ENCODE results near the gene SUFU.
A peak's percentile ranks its signal among the peaks of the same experiment; 100 is the strongest.

Gene SUFU

DNA sequence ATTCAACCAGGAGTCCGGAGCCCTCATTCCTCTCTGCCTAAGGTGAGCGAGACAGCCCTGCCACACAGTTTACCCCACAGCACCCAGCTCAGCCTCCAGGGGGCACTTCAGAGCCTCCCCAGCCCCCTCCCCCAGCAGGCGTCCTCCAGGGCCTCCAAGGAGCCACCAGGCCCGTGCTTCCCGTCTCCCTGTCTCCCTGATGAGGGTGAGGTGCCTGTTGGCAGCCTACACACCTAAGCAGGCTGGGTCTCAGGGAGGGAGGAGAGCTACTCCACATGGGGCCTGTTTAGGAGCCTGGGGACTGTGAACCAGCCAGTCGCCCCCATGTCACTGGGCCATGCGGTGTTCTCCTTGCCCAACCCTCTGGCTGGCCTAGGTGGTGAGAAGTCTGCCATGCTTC lies 111.6 kb downstream of the SUFU start:
- Histone ChIP-seq H3K23ac (ENCODE audit: low read depth, low read length, poor library complexity) (no peak overlapping the region), H3K4me2 (ENCODE audit: insufficient read depth, low read length, poor library complexity, severe bottlenecking) (no peak overlapping the region), H3K4me3 (ENCODE audit: low read length in 2 of 2) (no peak overlapping the region), H2AFZ (ENCODE audit: low read length) (no peak overlapping the region), H3K27ac (replicated peaks; ENCODE audit: low read length) (no peak overlapping the region), H2BK15ac (ENCODE audit: low read length) (no peak overlapping the region), H3K9ac (ENCODE audit: low read depth, low read length, poor library complexity) (no peak overlapping the region), H3K36me3 (replicated peaks in 1 of 2; ENCODE audit: control insufficient read depth in 2 of 2, insufficient read depth in 2 of 2, low read length in 2 of 2) (peaks cover 30 to 56% of the 10 kb centered on the region in 2 donors), H2BK5ac (ENCODE audit: low read length) (no peak overlapping the region), H2BK120ac (ENCODE audit: low read depth, low read length) (no peak overlapping the region), H3K4ac (ENCODE audit: low read length) (no peak overlapping the region), H4K91ac (ENCODE audit: low read depth, low read length, poor library complexity) (no peak overlapping the region), H3K79me1 (ENCODE audit: low read depth, low read length) (no peaks in the 10 kb centered on the region), H2BK12ac (ENCODE audit: low read length) (no peak overlapping the region), H3K14ac (ENCODE audit: low read length) (no peak overlapping the region), H3K27me3 (ENCODE audit: control insufficient read depth in 3 of 3, insufficient read depth in 3 of 3, low read depth in 1 of 3, low read length in 3 of 3) (no peaks in the 10 kb centered on the region), H3K4me1 (ENCODE audit: control insufficient read depth in 2 of 2, insufficient read depth in 1 of 2, low read depth in 1 of 2, low read length in 2 of 2) (peaks cover 0 to 23% of the 10 kb centered on the region in 2 donors), H3K9me3 (replicated peaks in 1 of 2; ENCODE audit: control insufficient read depth in 2 of 2, insufficient read depth in 1 of 2, low read depth in 1 of 2, low read length in 2 of 2) (no peaks in the 10 kb centered on the region), H2AK5ac (ENCODE audit: low read depth, low read length) (no peak overlapping the region), H4K8ac (ENCODE audit: low read depth, low read length) (no peak overlapping the region), H3K18ac (ENCODE audit: low read length) (peak overlapping the region; percentile 63)
- DNase-seq (ENCODE audit: low spot score) = no peak
- WGBS, 2 donors (ENCODE audit: extremely low coverage in 2 of 2, insufficient read length in 2 of 2, insufficient replicate concordance in 1 of 2) = no CpG with 5 or more reads among the region's 7 CpGs

DNA sequence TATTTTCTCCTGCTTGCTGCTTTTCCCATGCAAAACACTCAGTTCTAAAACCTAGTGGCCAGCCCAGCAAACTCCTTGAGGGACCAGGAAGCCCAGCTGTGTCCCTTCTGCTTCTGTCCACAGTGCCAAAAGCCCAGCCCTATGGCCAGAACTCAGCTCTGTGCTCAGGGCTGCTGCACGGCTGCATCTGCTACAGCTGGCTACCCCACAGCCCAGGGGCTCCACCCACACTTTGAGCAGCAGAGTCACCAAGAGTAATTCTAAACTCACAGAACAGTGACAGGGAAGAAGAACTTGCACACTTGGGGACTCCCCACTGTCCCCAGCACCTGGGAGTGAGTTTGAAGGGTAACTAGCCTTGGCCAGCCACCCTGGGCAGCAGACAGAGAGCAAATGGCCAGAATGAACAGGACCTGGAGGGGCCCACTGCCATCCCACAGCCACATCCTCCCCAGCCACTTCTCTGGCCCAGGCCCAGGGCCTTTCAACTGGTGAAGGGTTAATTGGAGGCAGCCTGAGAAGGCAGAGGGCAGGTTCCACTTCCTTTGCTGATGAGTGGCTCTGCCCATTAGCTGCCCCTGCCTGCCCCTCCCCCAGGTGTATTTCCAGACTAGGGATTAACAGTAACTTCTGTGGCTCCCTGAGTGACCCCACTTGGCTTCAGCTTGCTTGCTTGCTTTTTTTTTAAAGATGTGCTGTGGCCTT lies 112.4 kb downstream of the SUFU start:
- DNase-seq (ENCODE audit: low spot score) = no peak
- H2BK12ac ChIP-seq (ENCODE audit: low read length) = no peak overlapping the region
- H2AK5ac ChIP-seq (ENCODE audit: low read depth, low read length) = no peak overlapping the region
- H2AFZ ChIP-seq (ENCODE audit: low read length) = no peak overlapping the region
- H3K27ac ChIP-seq (replicated peaks; ENCODE audit: low read length) = no peak overlapping the region
- H2BK5ac ChIP-seq (ENCODE audit: low read length) = no peak overlapping the region
- H3K27me3 ChIP-seq (ENCODE audit: control insufficient read depth in 3 of 3, insufficient read depth in 3 of 3, low read depth in 1 of 3, low read length in 3 of 3) = no peaks in the 10 kb centered on the region
- peaks cover 0 to 23% of the 10 kb centered on the region in 2 donors for H3K4me1 ChIP-seq (ENCODE audit: control insufficient read depth in 2 of 2, insufficient read depth in 1 of 2, low read depth in 1 of 2, low read length in 2 of 2)
- no peak overlapping the region for H3K14ac ChIP-seq (ENCODE audit: low read length)
- H3K9ac ChIP-seq (ENCODE audit: low read depth, low read length, poor library complexity) = peak overlapping the region; percentile 63
- H3K18ac ChIP-seq (ENCODE audit: low read length) = no peak overlapping the region
- H3K79me1 ChIP-seq (ENCODE audit: low read depth, low read length) = no peaks in the 10 kb centered on the region
- no CpG with 5 or more reads among the region's 1 CpG for WGBS, 2 donors (ENCODE audit: extremely low coverage in 2 of 2, insufficient read length in 2 of 2, insufficient replicate concordance in 1 of 2)
- no peak overlapping the region for H3K23ac ChIP-seq (ENCODE audit: low read depth, low read length, poor library complexity)
- H4K91ac ChIP-seq (ENCODE audit: low read depth, low read length, poor library complexity) = no peak overlapping the region
- H3K4me2 ChIP-seq (ENCODE audit: insufficient read depth, low read length, poor library complexity, severe bottlenecking) = no peak overlapping the region
- no peak overlapping the region for H3K4ac ChIP-seq (ENCODE audit: low read length)
- no peak overlapping the region for H4K8ac ChIP-seq (ENCODE audit: low read depth, low read length)
- no peak overlapping the region for H2BK15ac ChIP-seq (ENCODE audit: low read length)
- H2BK120ac ChIP-seq (ENCODE audit: low read depth, low read length) = no peak overlapping the region
- H3K4me3 ChIP-seq (ENCODE audit: low read length in 2 of 2) = no peak overlapping the region
- H3K36me3 ChIP-seq (replicated peaks in 1 of 2; ENCODE audit: control insufficient read depth in 2 of 2, insufficient read depth in 2 of 2, low read length in 2 of 2) = peaks cover 33 to 58% of the 10 kb centered on the region in 2 donors
- H3K9me3 ChIP-seq (replicated peaks in 1 of 2; ENCODE audit: control insufficient read depth in 2 of 2, insufficient read depth in 1 of 2, low read depth in 1 of 2, low read length in 2 of 2) = no peaks in the 10 kb centered on the region

DNA sequence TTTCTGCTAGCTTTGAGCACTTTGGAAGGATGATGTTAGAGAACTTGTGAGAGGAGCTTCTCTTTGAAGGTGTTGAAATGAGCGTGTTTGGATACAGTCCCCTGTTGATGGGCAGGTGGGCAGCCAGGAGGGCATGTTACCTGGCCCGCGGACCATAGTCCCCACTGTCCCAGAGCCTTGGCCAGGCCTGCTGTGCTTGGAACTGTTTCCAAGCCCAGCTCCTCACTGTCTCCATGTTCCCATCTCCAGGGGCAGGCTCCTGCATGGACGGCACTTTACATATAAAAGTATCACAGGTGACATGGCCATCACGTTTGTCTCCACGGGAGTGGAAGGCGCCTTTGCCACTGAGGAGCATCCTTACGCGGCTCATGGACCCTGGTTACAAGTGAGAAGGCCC lies 113.3 kb downstream of the SUFU start:
- H2BK12ac ChIP-seq (ENCODE audit: low read length) = no peak overlapping the region
- no peak overlapping the region for H4K91ac ChIP-seq (ENCODE audit: low read depth, low read length, poor library complexity)
- no peak overlapping the region for H2BK120ac ChIP-seq (ENCODE audit: low read depth, low read length)
- H2AFZ ChIP-seq (ENCODE audit: low read length) = no peak overlapping the region
- H3K18ac ChIP-seq (ENCODE audit: low read length) = no peak overlapping the region
- no peak overlapping the region for H2AK5ac ChIP-seq (ENCODE audit: low read depth, low read length)
- H2BK15ac ChIP-seq (ENCODE audit: low read length) = no peak overlapping the region
- peaks cover 0 to 18% of the 10 kb centered on the region in 2 donors for H3K4me1 ChIP-seq (ENCODE audit: control insufficient read depth in 2 of 2, insufficient read depth in 1 of 2, low read depth in 1 of 2, low read length in 2 of 2)
- WGBS, 2 donors (ENCODE audit: extremely low coverage in 2 of 2, insufficient read length in 2 of 2, insufficient replicate concordance in 1 of 2) = no CpG with 5 or more reads among the region's 9 CpGs
- DNase-seq (ENCODE audit: low spot score) = no peak
- no peaks in the 10 kb centered on the region for H3K27me3 ChIP-seq (ENCODE audit: control insufficient read depth in 3 of 3, insufficient read depth in 3 of 3, low read depth in 1 of 3, low read length in 3 of 3)
- no peaks in the 10 kb centered on the region for H3K79me1 ChIP-seq (ENCODE audit: low read depth, low read length)
- no peak overlapping the region for H4K8ac ChIP-seq (ENCODE audit: low read depth, low read length)
- H3K4ac ChIP-seq (ENCODE audit: low read length) = no peak overlapping the region
- no peak overlapping the region for H3K23ac ChIP-seq (ENCODE audit: low read depth, low read length, poor library complexity)
- peaks cover 37 to 65% of the 10 kb centered on the region in 2 donors for H3K36me3 ChIP-seq (replicated peaks in 1 of 2; ENCODE audit: control insufficient read depth in 2 of 2, insufficient read depth in 2 of 2, low read length in 2 of 2)
- no peak overlapping the region for H3K14ac ChIP-seq (ENCODE audit: low read length)
- no peak overlapping the region for H3K27ac ChIP-seq (replicated peaks; ENCODE audit: low read length)
- H3K9me3 ChIP-seq (replicated peaks in 1 of 2; ENCODE audit: control insufficient read depth in 2 of 2, insufficient read depth in 1 of 2, low read depth in 1 of 2, low read length in 2 of 2) = no peaks in the 10 kb centered on the region
- no peak overlapping the region for H3K4me2 ChIP-seq (ENCODE audit: insufficient read depth, low read length, poor library complexity, severe bottlenecking)
- no peak overlapping the region for H3K4me3 ChIP-seq (ENCODE audit: low read length in 2 of 2)
- H2BK5ac ChIP-seq (ENCODE audit: low read length) = no peak overlapping the region
- H3K9ac ChIP-seq (ENCODE audit: low read depth, low read length, poor library complexity) = no peak overlapping the region

DNA sequence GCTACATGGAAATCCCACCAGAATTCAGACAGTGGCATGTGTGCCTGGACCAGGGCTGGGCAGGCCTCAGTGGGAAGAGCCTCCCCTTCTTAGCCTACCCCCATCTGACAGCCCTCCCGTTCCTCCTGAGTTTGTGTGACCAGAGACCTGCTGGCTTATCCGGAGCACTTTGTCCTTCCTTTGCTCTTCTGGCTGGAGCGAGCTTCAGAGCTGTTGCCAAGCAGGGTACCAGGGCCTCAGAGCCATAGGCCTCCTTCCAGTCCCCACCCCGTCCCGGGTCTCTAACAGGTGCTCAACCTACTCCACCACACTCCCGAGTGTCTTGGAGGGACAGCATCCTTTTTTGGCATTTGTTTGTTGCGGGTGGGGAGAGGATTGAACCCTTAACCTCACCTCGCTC lies 114.0 kb downstream of the SUFU start:
- H3K4me2 ChIP-seq (ENCODE audit: insufficient read depth, low read length, poor library complexity, severe bottlenecking) = no peak overlapping the region
- WGBS, 2 donors (ENCODE audit: extremely low coverage in 2 of 2, insufficient read length in 2 of 2, insufficient replicate concordance in 1 of 2) = no CpG with 5 or more reads among the region's 8 CpGs
- H2AFZ ChIP-seq (ENCODE audit: low read length) = no peak overlapping the region
- no peak overlapping the region for H2BK15ac ChIP-seq (ENCODE audit: low read length)
- H3K9ac ChIP-seq (ENCODE audit: low read depth, low read length, poor library complexity) = no peak overlapping the region
- no peak overlapping the region for H4K91ac ChIP-seq (ENCODE audit: low read depth, low read length, poor library complexity)
- H3K4me1 ChIP-seq (ENCODE audit: control insufficient read depth in 2 of 2, insufficient read depth in 1 of 2, low read depth in 1 of 2, low read length in 2 of 2) = peaks cover 0 to 10% of the 10 kb centered on the region in 2 donors
- no peak overlapping the region for H2AK5ac ChIP-seq (ENCODE audit: low read depth, low read length)
- H2BK12ac ChIP-seq (ENCODE audit: low read length) = no peak overlapping the region
- H3K18ac ChIP-seq (ENCODE audit: low read length) = no peak overlapping the region
- no peaks in the 10 kb centered on the region for H3K9me3 ChIP-seq (replicated peaks in 1 of 2; ENCODE audit: control insufficient read depth in 2 of 2, insufficient read depth in 1 of 2, low read depth in 1 of 2, low read length in 2 of 2)
- H3K23ac ChIP-seq (ENCODE audit: low read depth, low read length, poor library complexity) = no peak overlapping the region
- H3K4me3 ChIP-seq (ENCODE audit: low read length in 2 of 2) = no peak overlapping the region
- H3K27ac ChIP-seq (replicated peaks; ENCODE audit: low read length) = no peak overlapping the region
- DNase-seq (ENCODE audit: low spot score) = no peak
- H3K79me1 ChIP-seq (ENCODE audit: low read depth, low read length) = no peaks in the 10 kb centered on the region
- no peak overlapping the region for H4K8ac ChIP-seq (ENCODE audit: low read depth, low read length)
- H3K27me3 ChIP-seq (ENCODE audit: control insufficient read depth in 3 of 3, insufficient read depth in 3 of 3, low read depth in 1 of 3, low read length in 3 of 3) = no peaks in the 10 kb centered on the region
- no peak overlapping the region for H2BK120ac ChIP-seq (ENCODE audit: low read depth, low read length)
- no peak overlapping the region for H3K14ac ChIP-seq (ENCODE audit: low read length)
- H2BK5ac ChIP-seq (ENCODE audit: low read length) = no peak overlapping the region
- no peak overlapping the region for H3K4ac ChIP-seq (ENCODE audit: low read length)
- peaks cover 35 to 65% of the 10 kb centered on the region in 2 donors for H3K36me3 ChIP-seq (replicated peaks in 1 of 2; ENCODE audit: control insufficient read depth in 2 of 2, insufficient read depth in 2 of 2, low read length in 2 of 2)
